B cell (primary cell): ENCODE results near the gene CTR9.

Source experiments
- CTCF ChIP-seq: fragments of 200-600 bp; IDR thresholded peaks from one replicate; pipeline ENCODE4 v1.8.0; 2022; ENCODE audit warnings: antibody characterized with exemption, mild to moderate bottlenecking
- EZH2 ChIP-seq: IDR thresholded peaks from 2 replicates; pipeline ENCODE4 v1.6.1; 2012; ENCODE audit warnings: borderline replicate concordance, low read depth, mild to moderate bottlenecking, moderate library complexity, low read length; ENCODE audit not compliant: insufficient read depth, poor library complexity, severe bottlenecking

DNA sequence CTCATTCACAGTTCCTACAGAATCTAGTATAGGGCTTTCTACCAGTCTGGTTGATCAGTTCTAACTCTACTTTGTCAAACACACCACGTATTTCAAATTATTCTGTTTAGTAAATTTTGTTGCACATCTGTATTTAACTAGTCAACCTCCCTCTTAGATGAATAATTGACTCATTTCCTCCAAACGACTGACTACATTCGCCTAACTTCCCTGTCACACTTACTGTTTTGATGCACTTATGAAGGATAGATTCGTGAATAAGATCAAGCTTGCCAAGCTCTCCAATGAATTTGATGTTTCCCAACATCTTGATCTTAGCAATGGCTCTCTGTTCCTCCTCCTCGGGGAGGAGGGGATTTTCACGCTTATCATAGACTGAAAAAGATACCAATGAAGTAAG, 52.6 kb downstream of the CTR9 start:
- no peak for TF ChIP-seq CTCF
- no peak for TF ChIP-seq EZH2
